Stomach (tissue), 4 donors: Measurements from ENCODE around the gene PADI3.

Source experiments
- CTCF ChIP-seq, 7 experiments: fragments of 450-650 bp in 4 of 7; fragments of 200-600 bp in 3 of 7; sonication (generic) in 3 of 7; IDR thresholded peaks; one replicate each; pipeline ENCODE4 v1.5.1; 2016 to 2019; ENCODE audit warnings: antibody characterized with exemption in 7 of 7, control low read depth in 2 of 7, mild to moderate bottlenecking in 1 of 7
- EP300 ChIP-seq: sonication (generic); formaldehyde crosslinking; IDR thresholded peaks from one replicate; pipeline ENCODE4 v1.6.1; 2017; ENCODE audit warnings: antibody characterized with exemption
- POLR2A ChIP-seq, 4 donors: fragments of 450-650 bp; IDR thresholded peaks; one replicate each; pipeline ENCODE4 v1.6.1; 2016; ENCODE audit warnings: antibody characterized with exemption in 4 of 4, control low read depth in 2 of 4, mild to moderate bottlenecking in 1 of 4, moderate library complexity in 1 of 4
- POLR2AphosphoS5 ChIP-seq, 3 donors: sonication (generic); formaldehyde crosslinking; IDR thresholded peaks; one replicate each; pipeline ENCODE4 v1.6.1; 2016; ENCODE audit warnings: antibody characterized with exemption in 3 of 3

GRCh38 chr1:17272066-17272465 lies 23.2 kb downstream of the PADI3 start:
- TF ChIP-seq POLR2A (IDR thresholded peaks at IDR 0.05): no peak
- no peak for TF ChIP-seq POLR2AphosphoS5 (IDR thresholded peaks at IDR 0.05)
- TF ChIP-seq CTCF (IDR thresholded peaks at IDR 0.05): no peak
- TF ChIP-seq EP300: no peak
